Liver (tissue), 3 donors: ENCODE results near the gene SGPL1.

ENCODE experiments used
- CTCF ChIP-seq: fragments of 150-350 bp; IDR thresholded peaks from 2 replicates; pipeline ENCODE4 v1.5.1; 2017; ENCODE audit warnings: improper control_type of control experiment, low read depth, low read length; ENCODE audit not compliant: missing input control
- FOXA2 ChIP-seq: IDR thresholded peaks from 2 replicates; pipeline ENCODE4 v1.6.1; 2016; ENCODE audit warnings: antibody characterized with exemption
- GABPA ChIP-seq, 2 donors: IDR thresholded peaks in 1 of 2; conservative IDR thresholded peaks in 1 of 2; 2 replicates each; pipeline ENCODE4 v1.6.1; 2016; ENCODE audit warnings: antibody characterized with exemption in 2 of 2, mild to moderate bottlenecking in 1 of 2, moderate library complexity in 1 of 2
- TF ChIP-seq, protein P1 (sequence below): IDR thresholded peaks from 2 replicates; pipeline ENCODE4 v1.6.1; 2016; ENCODE audit warnings: antibody characterized with exemption
- donor health status: healthy.
- donor health status: healthy.

GRCh38 chr10:70816220-70816894 is 609 bp downstream of the SGPL1 start:
- no peak for TF ChIP-seq CTCF
- TF ChIP-seq GABPA (IDR thresholded peaks at IDR 0.05 in 1 of 2, conservative IDR thresholded peaks at IDR 0.05 in 1 of 2), result no peak
- TF ChIP-seq, protein P1, sequence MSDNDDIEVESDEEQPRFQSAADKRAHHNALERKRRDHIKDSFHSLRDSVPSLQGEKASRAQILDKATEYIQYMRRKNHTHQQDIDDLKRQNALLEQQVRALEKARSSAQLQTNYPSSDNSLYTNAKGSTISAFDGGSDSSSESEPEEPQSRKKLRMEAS, result peak; percentile 16
- no peak for TF ChIP-seq FOXA2
